Measurements from ENCODE around the gene EMC10.

- TF ChIP-seq CTCF (IDR thresholded peaks at IDR 0.05) (peak in 4 of 6 experiments; percentile 24 to 45 (median 38)), POLR2A (IDR thresholded peaks at IDR 0.05) (peak in 1 of 2 donors; percentile 51)
Measured at GRCh38 chr19:50500060-50500752, 23.9 kb downstream of the EMC10 start.

Measured in thyroid gland (tissue), 4 donors.